Body of pancreas (tissue), 4 donors: ENCODE results near the gene RGL3.

Experiments used
- CTCF ChIP-seq, 7 experiments: fragments of 450-650 bp in 4 of 7; fragments of 200-600 bp in 3 of 7; sonication (generic) in 3 of 7; IDR thresholded peaks; one replicate each; pipeline ENCODE4 v1.5.1; 2016 to 2019; ENCODE audit warnings: antibody characterized with exemption in 7 of 7
- POLR2A ChIP-seq, 3 donors: fragments of 450-650 bp; IDR thresholded peaks; one replicate each; pipeline ENCODE4 v1.6.1; 2016; ENCODE audit warnings: antibody characterized with exemption in 3 of 3, mild to moderate bottlenecking in 2 of 3

- no peak for TF ChIP-seq POLR2A (IDR thresholded peaks at IDR 0.05)
- TF ChIP-seq CTCF (IDR thresholded peaks at IDR 0.05) = no peak
These were observed 62.2 kb downstream of the RGL3 start for GRCh38 chr19:11356676-11357550.
